ENCODE results near the gene MRPL18.
"Not testable (repeated sequence)": the region's sequence is repeated elsewhere in the genome, so short reads cannot be mapped to it uniquely, and the experiment has no call there.

The MRPL18 gene

DNA sequence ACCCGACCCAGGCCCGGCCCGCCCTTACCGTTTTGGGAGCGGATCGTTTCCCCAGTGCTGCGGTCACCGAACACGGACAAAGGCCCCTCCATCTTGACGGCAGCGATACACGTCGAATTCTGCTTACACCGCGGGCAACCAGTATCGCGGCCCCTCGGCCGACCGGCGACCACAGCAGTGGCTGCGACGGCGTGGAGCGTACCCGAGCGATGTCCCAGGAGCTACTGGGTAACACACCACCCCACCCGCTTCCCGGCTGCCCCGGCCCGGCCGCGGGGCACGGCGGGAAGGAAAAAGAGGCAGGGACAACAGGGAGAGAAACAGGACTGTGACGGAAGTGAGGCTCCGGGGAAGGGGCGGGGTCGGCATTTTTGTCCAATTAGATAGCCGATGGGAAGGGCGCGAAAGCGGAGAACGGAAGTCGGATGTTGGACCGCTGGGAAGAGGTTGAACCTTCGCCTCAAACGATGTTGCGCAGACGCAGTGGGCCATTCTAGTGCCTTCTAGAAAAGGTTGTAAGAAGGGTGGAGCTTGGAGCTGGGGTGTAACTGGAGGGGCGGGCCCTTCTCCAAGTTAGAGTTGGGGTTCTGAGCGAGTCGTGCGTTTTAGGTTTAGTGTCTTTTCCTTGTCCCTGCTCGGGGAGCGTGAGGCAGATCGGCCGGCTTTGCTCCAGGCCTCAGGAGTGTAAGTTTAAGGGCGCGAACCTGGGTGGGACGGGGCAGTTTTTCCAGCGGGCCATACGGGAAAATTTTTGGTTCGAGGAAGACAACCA is 704 bp upstream of the MRPL18 start, which contains the start of gene TCP1:
Gene TCP1, minus strand, starts transcription at position 226 of the 772 bp plus-strand sequence. Its CDS starts 134 bp downstream, at position 92.
- TF ChIP-seq, protein P1, sequence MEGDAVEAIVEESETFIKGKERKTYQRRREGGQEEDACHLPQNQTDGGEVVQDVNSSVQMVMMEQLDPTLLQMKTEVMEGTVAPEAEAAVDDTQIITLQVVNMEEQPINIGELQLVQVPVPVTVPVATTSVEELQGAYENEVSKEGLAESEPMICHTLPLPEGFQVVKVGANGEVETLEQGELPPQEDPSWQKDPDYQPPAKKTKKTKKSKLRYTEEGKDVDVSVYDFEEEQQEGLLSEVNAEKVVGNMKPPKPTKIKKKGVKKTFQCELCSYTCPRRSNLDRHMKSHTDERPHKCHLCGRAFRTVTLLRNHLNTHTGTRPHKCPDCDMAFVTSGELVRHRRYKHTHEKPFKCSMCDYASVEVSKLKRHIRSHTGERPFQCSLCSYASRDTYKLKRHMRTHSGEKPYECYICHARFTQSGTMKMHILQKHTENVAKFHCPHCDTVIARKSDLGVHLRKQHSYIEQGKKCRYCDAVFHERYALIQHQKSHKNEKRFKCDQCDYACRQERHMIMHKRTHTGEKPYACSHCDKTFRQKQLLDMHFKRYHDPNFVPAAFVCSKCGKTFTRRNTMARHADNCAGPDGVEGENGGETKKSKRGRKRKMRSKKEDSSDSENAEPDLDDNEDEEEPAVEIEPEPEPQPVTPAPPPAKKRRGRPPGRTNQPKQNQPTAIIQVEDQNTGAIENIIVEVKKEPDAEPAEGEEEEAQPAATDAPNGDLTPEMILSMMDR (IDR thresholded peaks at IDR 0.05; ENCODE audit: borderline replicate concordance, extremely low read depth, low read length, poor library complexity, severe bottlenecking), result no peak
- no peak for TF ChIP-seq EZH2 (IDR thresholded peaks at IDR 0.05; ENCODE audit: borderline replicate concordance, low read depth, low read length, severe bottlenecking)
- Histone ChIP-seq H3K79me2 (ENCODE audit: insufficient read depth, low read length) (peaks cover 95% of the 10 kb centered on the region), H3K27ac (ENCODE audit: low read length) (peak within 1 kb of the TSS; percentile 95), H2AFZ (ENCODE audit: low read depth, low read length) (peak within 1 kb of the TSS; percentile 85), H3K4me2 (ENCODE audit: insufficient read depth, low read length) (peak within 1 kb of the TSS; percentile 97), H3K27me3 (ENCODE audit: insufficient read depth, low read length, poor library complexity) (no peaks in the 10 kb centered on the region), H3K36me3 (ENCODE audit: insufficient read depth, low read length) (peaks cover 88% of the 10 kb centered on the region), H3K4me1 (ENCODE audit: insufficient read depth, low read length) (peaks cover 64% of the 10 kb centered on the region), H3K9ac (ENCODE audit: low read depth, low read length) (peak within 1 kb of the TSS; percentile 94), H4K20me1 (ENCODE audit: insufficient read depth, low read length) (peaks cover 50% of the 10 kb centered on the region), H3K9me3 (ENCODE audit: insufficient read depth, low read length, severe bottlenecking) (no peaks in the 10 kb centered on the region), H3K4me3 (ENCODE audit: low read depth in 1 of 2, low read length in 2 of 2) (peak within 1 kb of the TSS; percentile 94 to 97)
- peak; percentile 100 for DNase-seq
- ATAC-seq (ENCODE audit: insufficient read depth, low read depth), result peak; percentile 78

DNA sequence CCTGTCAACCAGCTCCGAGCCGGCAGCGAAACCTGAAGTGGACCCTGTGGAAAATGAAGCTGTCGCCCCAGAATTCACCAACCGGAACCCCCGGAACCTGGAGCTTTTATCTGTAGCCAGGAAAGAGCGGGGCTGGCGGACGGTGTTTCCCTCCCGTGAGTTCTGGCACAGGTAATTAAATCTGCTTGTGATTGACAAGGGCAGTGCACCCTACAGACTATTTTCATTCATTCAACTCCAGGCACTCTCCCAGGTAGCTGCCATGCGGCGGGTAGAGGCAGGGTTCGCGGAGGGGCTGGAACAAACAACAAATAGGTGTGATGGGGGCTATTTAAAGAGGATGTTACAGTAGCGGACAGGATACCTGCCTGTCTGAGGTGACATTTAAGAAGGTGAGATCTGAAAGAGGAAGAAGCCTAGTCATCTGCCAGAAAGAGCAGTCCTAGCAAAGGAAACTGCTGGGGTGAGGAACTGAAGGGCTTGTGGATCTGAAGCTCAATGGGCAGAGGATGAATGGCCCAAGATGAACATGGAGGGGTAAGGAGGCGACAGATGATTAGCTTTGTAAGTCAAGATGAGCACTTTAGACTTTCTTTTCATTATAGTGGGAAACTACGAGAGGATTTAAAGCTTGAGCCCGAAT is 810 bp downstream of the MRPL18 start:
- Histone ChIP-seq H3K4me1 (ENCODE audit: insufficient read depth, low read length) (peaks cover 52% of the 10 kb centered on the region), H3K27me3 (ENCODE audit: insufficient read depth, low read length, poor library complexity) (no peaks in the 10 kb centered on the region), H3K4me2 (ENCODE audit: insufficient read depth, low read length) (peak overlapping the region; percentile 97), H3K79me2 (ENCODE audit: insufficient read depth, low read length) (peaks cover 86% of the 10 kb centered on the region), H4K20me1 (ENCODE audit: insufficient read depth, low read length) (peaks cover 41% of the 10 kb centered on the region), H3K36me3 (ENCODE audit: insufficient read depth, low read length) (peaks cover 80% of the 10 kb centered on the region), H2AFZ (ENCODE audit: low read depth, low read length) (peak overlapping the region; percentile 85), H3K9me3 (ENCODE audit: insufficient read depth, low read length, severe bottlenecking) (no peaks in the 10 kb centered on the region), H3K27ac (ENCODE audit: low read length) (peak overlapping the region; percentile 88), H3K4me3 (ENCODE audit: low read depth in 1 of 2, low read length in 2 of 2) (peak overlapping the region; percentile 94 to 97), H3K9ac (ENCODE audit: low read depth, low read length) (peak overlapping the region; percentile 94)
- DNase-seq, result no peak
- TF ChIP-seq, protein P1 (IDR thresholded peaks at IDR 0.05; ENCODE audit: borderline replicate concordance, extremely low read depth, low read length, poor library complexity, severe bottlenecking), result no peak
- TF ChIP-seq EZH2 (IDR thresholded peaks at IDR 0.05; ENCODE audit: borderline replicate concordance, low read depth, low read length, severe bottlenecking), result no peak
- ATAC-seq (ENCODE audit: insufficient read depth, low read depth), result no peak

DNA sequence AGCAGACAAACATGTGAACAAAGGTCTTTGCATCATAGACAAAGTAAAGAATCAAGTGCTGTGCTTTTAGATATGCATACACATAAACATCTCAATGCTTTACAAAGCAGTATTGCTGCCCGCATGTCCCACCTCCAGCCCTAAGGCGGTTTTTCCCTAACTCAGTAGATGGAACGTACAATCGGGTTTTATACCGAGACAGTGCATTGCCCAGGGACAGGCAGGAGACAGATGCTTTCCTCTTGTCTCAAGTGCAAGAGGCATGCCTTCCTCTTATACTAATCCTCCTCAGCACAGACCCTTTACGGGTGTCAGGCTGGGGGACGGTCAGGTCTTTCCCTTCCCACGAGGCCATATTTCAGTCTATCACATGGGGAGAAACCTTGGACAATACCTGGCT is 4.7 kb downstream of the MRPL18 start:
- not testable (repeated sequence) for H3K27ac ChIP-seq (ENCODE audit: low read length); H3K4me2 ChIP-seq (ENCODE audit: insufficient read depth, low read length); H2AFZ ChIP-seq (ENCODE audit: low read depth, low read length); H3K9ac ChIP-seq (ENCODE audit: low read depth, low read length); ATAC-seq (ENCODE audit: insufficient read depth, low read depth); DNase-seq; H3K4me3 ChIP-seq (ENCODE audit: low read depth in 1 of 2, low read length in 2 of 2); H3K27me3 ChIP-seq (ENCODE audit: insufficient read depth, low read length, poor library complexity); H3K9me3 ChIP-seq (ENCODE audit: insufficient read depth, low read length, severe bottlenecking)
- peaks cover 85% of the 10 kb centered on the region for H3K36me3 ChIP-seq (ENCODE audit: insufficient read depth, low read length)
- H3K4me1 ChIP-seq (ENCODE audit: insufficient read depth, low read length), result peaks cover 29% of the 10 kb centered on the region
- H3K79me2 ChIP-seq (ENCODE audit: insufficient read depth, low read length), result peaks cover 54% of the 10 kb centered on the region
- H4K20me1 ChIP-seq (ENCODE audit: insufficient read depth, low read length), result peaks cover 23% of the 10 kb centered on the region; the same call in 1 of the 2 replicates

DNA sequence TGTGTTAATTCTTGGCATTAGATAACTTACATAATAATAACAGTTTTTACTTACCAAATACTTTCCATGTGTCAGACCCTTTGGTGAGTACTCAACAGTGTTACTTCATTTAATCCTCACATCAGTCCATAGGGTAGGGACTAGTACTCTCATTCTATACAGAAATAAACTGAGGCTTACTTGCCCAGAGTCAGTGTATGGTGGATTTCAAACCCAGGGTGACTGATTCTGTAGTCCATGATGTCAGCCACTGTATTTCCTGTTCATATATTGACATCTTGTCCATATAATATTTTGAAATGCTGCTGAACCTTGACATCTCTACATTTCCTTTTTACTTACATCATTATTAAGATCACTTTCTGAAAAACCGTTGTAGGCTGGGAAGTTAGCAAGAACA is 7.3 kb downstream of the MRPL18 start:
- H3K9ac ChIP-seq (ENCODE audit: low read depth, low read length), result no peak overlapping the region
- no peak overlapping the region for H3K27ac ChIP-seq (ENCODE audit: low read length)
- no peak overlapping the region for H3K4me2 ChIP-seq (ENCODE audit: insufficient read depth, low read length)
- ATAC-seq (ENCODE audit: insufficient read depth, low read depth), result no peak
- H3K27me3 ChIP-seq (ENCODE audit: insufficient read depth, low read length, poor library complexity), result no peaks in the 10 kb centered on the region
- no peak overlapping the region for H2AFZ ChIP-seq (ENCODE audit: low read depth, low read length)
- H3K36me3 ChIP-seq (ENCODE audit: insufficient read depth, low read length), result peaks cover 64% of the 10 kb centered on the region
- DNase-seq, result no peak
- no peak overlapping the region for H3K4me3 ChIP-seq (ENCODE audit: low read depth in 1 of 2, low read length in 2 of 2)
- H3K4me1 ChIP-seq (ENCODE audit: insufficient read depth, low read length), result peaks cover 9% of the 10 kb centered on the region
- H3K79me2 ChIP-seq (ENCODE audit: insufficient read depth, low read length), result peaks cover 29% of the 10 kb centered on the region
- H3K9me3 ChIP-seq (ENCODE audit: insufficient read depth, low read length, severe bottlenecking), result no peaks in the 10 kb centered on the region
- TF ChIP-seq EZH2 (IDR thresholded peaks at IDR 0.05; ENCODE audit: borderline replicate concordance, low read depth, low read length, severe bottlenecking), result no peak
- TF ChIP-seq, protein P1 (IDR thresholded peaks at IDR 0.05; ENCODE audit: borderline replicate concordance, extremely low read depth, low read length, poor library complexity, severe bottlenecking), result no peak
- H4K20me1 ChIP-seq (ENCODE audit: insufficient read depth, low read length), result peaks cover 13% of the 10 kb centered on the region; the same call in 1 of the 2 replicates

Data from DND-41 (cell line).